ENCODE measurements around the gene DRP2. TPM values are rescaled to one million over a fixed set of nuclear protein-coding genes. Genes with fewer than 3 reads are reported as not detected.
A peak's percentile ranks its signal among the peaks of the same experiment; 100 is the strongest.
"Not testable (repeated sequence)": the region's sequence is repeated elsewhere in the genome, so short reads cannot be mapped to it uniquely, and the experiment has no call there.

Gene DRP2
- 0.42 and 0.44 TPM in 2 replicates for total RNA-seq (2014; rRNA removed; shearing (Covaris generic))

DNA sequence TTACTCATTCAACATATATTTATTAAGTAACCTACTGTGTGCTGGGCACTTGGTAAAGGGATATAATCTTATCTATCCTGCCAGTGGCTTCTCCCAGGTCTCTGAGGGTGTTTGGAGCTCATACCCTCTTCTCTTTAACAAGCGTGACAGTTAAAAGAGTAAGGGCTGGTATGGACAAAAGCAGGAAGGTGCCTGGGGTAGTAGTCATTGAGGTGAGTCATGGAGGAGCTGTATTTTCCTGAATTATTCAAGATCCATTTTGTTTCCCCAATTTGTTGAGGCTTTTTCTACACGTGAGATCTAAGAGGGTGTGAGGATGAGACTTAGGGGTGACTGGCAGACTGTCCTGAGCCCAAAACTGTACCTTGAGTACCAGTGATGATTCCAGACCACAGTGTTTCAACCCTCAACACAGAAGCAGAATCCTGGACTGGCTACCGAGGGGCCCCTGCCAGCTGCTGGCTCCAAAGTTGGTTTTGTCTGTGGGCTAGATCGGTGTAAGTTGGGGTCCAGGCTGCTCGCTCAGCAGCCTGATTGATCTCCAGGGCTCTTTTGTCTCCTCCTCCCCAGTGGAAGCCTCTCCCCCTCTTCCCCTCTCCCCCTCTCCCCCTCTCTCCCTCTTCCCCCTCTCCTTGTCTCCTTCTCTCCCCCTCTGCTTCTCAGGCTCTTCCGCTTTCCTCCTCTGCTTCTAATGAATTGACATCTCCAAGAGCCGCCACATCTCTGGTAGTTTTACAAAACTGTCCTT lies at the start of gene DRP2:
DRP2 (plus strand) TSS at position 671 of the 748 bp plus-strand sequence. CDS start 11,862 bp downstream, outside the sequence.
- DNase-seq (ENCODE audit: low read depth) = peak; percentile 66

DNA sequence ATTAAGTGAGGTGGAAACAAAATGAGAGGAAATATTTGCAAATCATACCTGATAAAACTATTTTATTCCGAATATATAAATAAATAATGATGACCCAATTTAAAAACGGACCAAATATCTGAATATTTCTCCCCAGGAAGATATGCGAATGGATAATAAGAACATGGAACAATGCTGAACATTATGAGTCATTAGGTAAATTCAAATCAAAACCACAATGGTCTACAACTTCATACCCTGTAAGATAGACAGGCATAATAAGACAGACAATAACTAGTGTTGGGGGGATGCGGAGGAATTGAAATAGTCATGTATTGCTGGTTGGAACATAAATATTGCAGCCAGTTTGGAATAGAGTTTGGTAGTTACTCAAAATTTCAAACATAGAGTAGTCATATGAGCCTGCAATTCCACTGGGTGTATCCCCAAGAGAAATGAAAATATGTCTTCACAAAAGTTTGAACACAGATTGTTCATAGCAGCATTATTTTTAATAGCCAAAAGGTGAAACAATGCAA lies 47.6 kb upstream of the DRP2 start:
- DNase-seq (ENCODE audit: low read depth) = peak; percentile 29

DNA sequence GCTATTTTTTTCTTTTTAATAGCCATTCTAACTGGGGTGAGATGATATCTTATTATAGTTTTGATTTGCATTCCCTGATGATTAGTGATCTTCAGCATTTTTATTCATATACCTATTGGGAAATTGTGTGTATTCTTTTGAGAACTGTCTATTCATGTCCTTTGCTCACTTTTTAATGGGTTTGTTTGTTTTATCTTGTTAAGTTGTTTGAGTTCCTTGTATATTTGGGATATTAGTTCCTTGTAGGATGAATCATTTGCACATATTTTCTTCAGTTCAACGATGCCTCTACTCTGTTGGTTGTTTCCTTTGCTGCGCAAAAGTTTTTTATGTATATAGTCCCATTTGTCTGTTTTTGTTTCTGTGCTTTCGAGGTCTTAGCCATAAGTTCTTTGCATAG lies 43.1 kb upstream of the DRP2 start:
- DNase-seq (ENCODE audit: low read depth) = no peak

GRCh38 chrX:101184876-101185275 lies 34.7 kb upstream of the DRP2 start:
- peak; percentile 30 for DNase-seq (ENCODE audit: low read depth)

- not testable (repeated sequence) for DNase-seq (ENCODE audit: low read depth)
Observed at GRCh38 chrX:101187961-101188360, 31.6 kb upstream of the DRP2 start.

- DNase-seq (ENCODE audit: low read depth) = no peak
Observed at GRCh38 chrX:101190736-101191135, 28.9 kb upstream of the DRP2 start.

- no peak for DNase-seq (ENCODE audit: low read depth)
Observed at GRCh38 chrX:101191217-101191750, 28.3 kb upstream of the DRP2 start.

DNA sequence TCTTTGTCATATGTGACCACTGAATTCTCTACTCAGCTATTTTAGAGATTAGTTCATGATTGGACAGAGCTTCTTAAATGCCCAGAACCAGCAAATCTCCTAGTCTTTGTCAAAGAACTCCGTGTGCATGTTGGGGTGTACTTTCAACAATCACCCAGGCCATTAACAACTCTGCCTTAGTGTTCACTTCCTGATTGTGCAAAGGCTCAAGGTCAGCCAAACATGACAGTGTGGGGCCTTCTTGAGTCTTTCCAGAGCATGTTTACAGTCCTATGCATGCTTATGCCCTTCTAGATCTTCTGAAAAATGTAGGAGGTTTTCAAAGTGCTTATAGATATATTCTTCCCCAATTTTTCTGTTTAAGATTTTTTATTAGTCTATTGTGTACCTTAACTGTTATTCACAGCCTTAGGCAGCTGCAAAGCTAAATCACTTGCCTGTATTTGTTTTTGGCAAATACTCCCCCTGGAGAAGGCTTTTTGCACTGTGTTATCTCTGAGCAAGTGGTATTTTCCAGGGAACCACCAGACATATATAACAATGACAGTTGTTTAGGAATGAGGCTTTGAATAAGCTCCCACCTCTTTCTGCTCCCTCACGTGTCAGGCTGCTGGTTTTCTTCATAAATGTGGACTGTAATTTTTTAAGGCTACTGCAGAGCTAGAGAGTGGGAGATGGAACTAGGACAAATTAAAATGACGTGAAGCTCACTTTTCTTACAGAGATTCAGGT lies 24.0 kb upstream of the DRP2 start:
- no peak for DNase-seq (ENCODE audit: low read depth)

- no peak for DNase-seq (ENCODE audit: low read depth)
Observed at GRCh38 chrX:101203761-101204351, 15.7 kb upstream of the DRP2 start.

- DNase-seq (ENCODE audit: low read depth) = peak; percentile 60
Observed at GRCh38 chrX:101206471-101206870, 13.1 kb upstream of the DRP2 start.

GRCh38 chrX:101208152-101208905 lies 11.3 kb upstream of the DRP2 start:
- DNase-seq (ENCODE audit: low read depth) = no peak

DNA sequence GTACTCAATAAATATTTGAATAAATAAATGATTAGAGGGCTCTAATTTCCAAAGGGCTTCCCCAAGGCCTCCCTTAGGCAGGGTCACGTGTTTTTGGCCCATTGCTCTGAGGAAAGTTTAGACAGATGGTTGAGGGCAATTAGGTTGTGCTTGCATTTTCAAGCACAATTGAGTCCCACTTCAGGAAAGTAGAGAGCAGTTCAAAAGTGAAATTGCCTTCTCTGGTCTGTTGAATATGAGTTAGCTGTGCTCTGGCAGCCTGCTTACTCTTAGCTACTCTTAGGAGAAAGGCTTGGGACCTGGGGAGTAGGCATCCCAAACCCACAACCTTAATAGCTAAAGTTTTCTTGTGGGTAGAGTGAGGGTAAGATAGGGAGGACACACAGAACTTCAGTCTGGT lies 9.0 kb upstream of the DRP2 start:
- no peak for DNase-seq (ENCODE audit: low read depth)

GRCh38 chrX:101217689-101218088 lies 1.9 kb upstream of the DRP2 start:
- DNase-seq (ENCODE audit: low read depth) = no peak

- DNase-seq (ENCODE audit: low read depth) = peak; percentile 70
Observed at GRCh38 chrX:101219864-101220346, 319 bp downstream of the DRP2 start.

DNA sequence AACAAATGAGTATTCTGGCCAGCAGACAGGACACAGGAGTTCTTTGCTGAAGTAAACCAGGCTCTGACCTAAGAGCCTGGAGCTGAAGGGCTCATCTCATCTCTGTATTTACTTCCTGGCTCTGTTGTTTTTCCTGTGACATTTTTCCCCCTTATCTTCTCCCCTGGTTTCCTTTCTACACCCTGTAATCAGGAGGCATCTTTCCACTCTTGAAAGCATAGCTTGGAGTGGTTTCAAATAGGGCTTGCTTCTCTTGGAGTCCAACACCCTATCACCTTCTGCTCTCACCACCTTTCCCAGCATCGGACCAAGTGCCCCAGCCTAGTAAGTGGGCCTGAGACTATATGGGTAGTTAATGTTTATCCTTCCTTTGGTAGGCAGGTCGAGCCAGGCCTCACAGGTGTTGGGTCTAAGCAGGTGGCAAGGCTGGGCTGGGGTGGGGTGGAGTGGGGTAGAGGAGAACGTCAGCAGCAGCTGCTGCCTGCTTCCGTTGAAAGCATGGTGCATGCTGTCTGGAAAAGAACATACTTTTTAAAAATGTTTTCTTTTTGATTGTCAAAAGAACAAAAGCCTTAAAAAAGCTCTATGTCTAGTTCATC lies 1.2 kb downstream of the DRP2 start:
- no peak for DNase-seq (ENCODE audit: low read depth)

DNA sequence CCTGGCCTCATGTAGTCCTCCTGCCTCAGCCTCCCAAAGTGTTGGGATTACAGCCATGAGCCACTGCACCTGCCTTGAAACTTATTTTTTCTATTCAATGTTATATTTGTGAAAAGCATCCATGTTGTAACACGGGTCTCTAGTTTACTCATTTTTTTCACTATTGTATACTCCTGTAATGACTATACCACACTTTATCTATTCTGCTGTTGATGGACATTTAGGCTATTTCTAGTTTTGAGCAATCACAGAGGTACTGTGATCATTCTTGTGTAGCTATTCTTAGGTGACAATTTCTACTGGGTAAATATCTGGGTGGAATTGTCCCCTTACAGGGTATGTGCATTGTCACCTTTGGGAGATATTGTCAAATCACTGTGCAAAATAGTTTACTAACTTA lies 3.6 kb downstream of the DRP2 start:
- DNase-seq (ENCODE audit: low read depth) = no peak

DNA sequence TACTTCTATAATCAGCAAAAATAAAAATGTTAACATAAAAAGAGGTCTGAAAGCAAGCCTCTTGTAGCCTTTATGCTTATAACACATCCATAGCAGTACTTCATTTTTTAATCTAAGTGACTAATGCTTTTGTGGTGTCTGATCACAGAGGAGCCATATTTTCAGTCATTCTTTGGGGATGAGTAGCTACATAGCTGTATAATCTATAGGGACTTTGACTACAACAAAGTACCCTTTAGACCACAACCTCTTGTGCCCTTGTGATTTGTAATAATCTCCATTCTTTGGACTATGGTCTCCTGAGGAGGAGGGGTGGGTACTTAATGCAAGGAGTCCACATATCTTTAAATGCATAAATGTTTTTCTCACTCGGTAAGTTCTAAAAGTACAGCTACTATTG lies 9.6 kb downstream of the DRP2 start:
- DNase-seq (ENCODE audit: low read depth) = peak; percentile 71

- peak; percentile 56 for DNase-seq (ENCODE audit: low read depth)
Observed at GRCh38 chrX:101230636-101231035, 11.1 kb downstream of the DRP2 start.

- no peak for DNase-seq (ENCODE audit: low read depth)
Observed at GRCh38 chrX:101231080-101231479, 11.5 kb downstream of the DRP2 start.

- no peak for DNase-seq (ENCODE audit: low read depth)
Observed at GRCh38 chrX:101232316-101232715, 12.7 kb downstream of the DRP2 start.

DNA sequence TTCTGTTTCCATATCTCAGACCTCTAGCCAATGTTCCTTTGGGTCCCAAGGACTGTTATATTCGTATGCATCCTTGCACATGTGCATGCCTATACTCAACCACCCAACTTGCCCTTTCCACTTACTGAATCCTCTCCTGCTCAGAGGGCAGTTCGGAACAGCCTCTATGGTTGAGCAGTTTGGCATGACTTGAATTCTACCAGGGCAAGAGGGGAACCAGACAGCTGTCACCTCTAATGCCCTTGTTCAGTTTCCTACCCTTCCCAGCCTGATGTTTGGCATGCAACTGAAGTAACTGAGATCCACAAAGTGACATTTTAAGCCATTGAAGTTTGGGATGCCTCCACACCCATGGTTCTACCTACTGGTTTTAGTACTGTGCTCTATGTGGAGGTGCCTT lies 17.5 kb downstream of the DRP2 start:
- no peak for DNase-seq (ENCODE audit: low read depth)

Measured in M059J (cell line).